C1 segment of cervical spinal cord (tissue), 14 donors: ENCODE measurements around the gene DMRT1.

Source experiments
- DNase-seq, 14 donors: peaks; one replicate each; lab custom pipeline; 2025; lab: John Stamatoyannopoulos, UW

The DMRT1 gene

GRCh38 chr9:841371-842209 is at the start of gene DMRT1:
Gene DMRT1, plus strand, starts transcription at chr9:841697. Its CDS starts 142 bp downstream, at chr9:841839.
- DNase-seq = no peak

GRCh38 chr9:792331-793260 is 48.9 kb upstream of the DMRT1 start:
- no peak for DNase-seq

GRCh38 chr9:794386-794785 is 47.1 kb upstream of the DMRT1 start:
- no peak for DNase-seq

GRCh38 chr9:795869-796268 is 45.6 kb upstream of the DMRT1 start:
- DNase-seq = no peak

- DNase-seq = no peak
These were observed 40.8 kb upstream of the DMRT1 start for GRCh38 chr9:800591-801150.

- no peak for DNase-seq
These were observed 40.0 kb upstream of the DMRT1 start for GRCh38 chr9:801399-802071.

- no peak for DNase-seq
These were observed 37.5 kb upstream of the DMRT1 start for GRCh38 chr9:804026-804425.

GRCh38 chr9:805151-805550 is 36.3 kb upstream of the DMRT1 start:
- DNase-seq = no peak

- peak in 1 of 14 donors; percentile 4 for DNase-seq
These were observed 35.0 kb upstream of the DMRT1 start for GRCh38 chr9:806285-807156.

GRCh38 chr9:811106-811531 is 30.4 kb upstream of the DMRT1 start:
- DNase-seq = no peak

GRCh38 chr9:818958-819357 is 22.5 kb upstream of the DMRT1 start:
- no peak for DNase-seq

GRCh38 chr9:826500-827280 is 14.8 kb upstream of the DMRT1 start:
- no peak for DNase-seq

- no peak for DNase-seq
These were observed 1.2 kb upstream of the DMRT1 start for GRCh38 chr9:840343-840742.

GRCh38 chr9:842635-843426 is 1.3 kb downstream of the DMRT1 start:
- no peak for DNase-seq

- no peak for DNase-seq
These were observed 1.9 kb downstream of the DMRT1 start for GRCh38 chr9:843427-843785.

GRCh38 chr9:846852-847251 is 5.4 kb downstream of the DMRT1 start:
- no peak for DNase-seq

- no peak for DNase-seq
These were observed 6.0 kb downstream of the DMRT1 start for GRCh38 chr9:847505-847904.

GRCh38 chr9:849431-849830 is 7.9 kb downstream of the DMRT1 start:
- DNase-seq = no peak

GRCh38 chr9:852539-852938 is 11.0 kb downstream of the DMRT1 start:
- no peak for DNase-seq
